ENCODE results near the gene NSRP1.

GRCh38 chr17:30235386-30236296 is 119.0 kb downstream of the NSRP1 start, which contains the start of gene SLC6A4:
- TF ChIP-seq POLR2AphosphoS5 (IDR thresholded peaks at IDR 0.05), result no peak
- no peak for TF ChIP-seq CTCF (IDR thresholded peaks at IDR 0.05)
- TF ChIP-seq POLR2A (IDR thresholded peaks at IDR 0.05), result no peak
